ENCODE measurements around the gene PTGR2.
"Not testable (repeated sequence)": the region's sequence is repeated elsewhere in the genome, so short reads cannot be mapped to it uniquely, and the experiment has no call there.

The PTGR2 gene

GRCh38 chr14:73889376-73889775 is 37.7 kb downstream of the PTGR2 start (continued):
- TF ChIP-seq, protein P1, sequence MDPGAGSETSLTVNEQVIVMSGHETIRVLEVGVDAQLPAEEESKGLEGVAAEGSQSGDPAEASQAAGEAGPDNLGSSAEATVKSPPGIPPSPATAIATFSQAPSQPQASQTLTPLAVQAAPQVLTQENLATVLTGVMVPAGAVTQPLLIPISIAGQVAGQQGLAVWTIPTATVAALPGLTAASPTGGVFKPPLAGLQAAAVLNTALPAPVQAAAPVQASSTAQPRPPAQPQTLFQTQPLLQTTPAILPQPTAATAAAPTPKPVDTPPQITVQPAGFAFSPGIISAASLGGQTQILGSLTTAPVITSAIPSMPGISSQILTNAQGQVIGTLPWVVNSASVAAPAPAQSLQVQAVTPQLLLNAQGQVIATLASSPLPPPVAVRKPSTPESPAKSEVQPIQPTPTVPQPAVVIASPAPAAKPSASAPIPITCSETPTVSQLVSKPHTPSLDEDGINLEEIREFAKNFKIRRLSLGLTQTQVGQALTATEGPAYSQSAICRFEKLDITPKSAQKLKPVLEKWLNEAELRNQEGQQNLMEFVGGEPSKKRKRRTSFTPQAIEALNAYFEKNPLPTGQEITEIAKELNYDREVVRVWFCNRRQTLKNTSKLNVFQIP (CRISPR knock-in tag; IDR thresholded peaks at IDR 0.05; ENCODE audit: borderline replicate concordance, low read depth) = no peak
- TF ChIP-seq ZFP30 (CRISPR knock-in tag; IDR thresholded peaks at IDR 0.05) = no peak

DNA sequence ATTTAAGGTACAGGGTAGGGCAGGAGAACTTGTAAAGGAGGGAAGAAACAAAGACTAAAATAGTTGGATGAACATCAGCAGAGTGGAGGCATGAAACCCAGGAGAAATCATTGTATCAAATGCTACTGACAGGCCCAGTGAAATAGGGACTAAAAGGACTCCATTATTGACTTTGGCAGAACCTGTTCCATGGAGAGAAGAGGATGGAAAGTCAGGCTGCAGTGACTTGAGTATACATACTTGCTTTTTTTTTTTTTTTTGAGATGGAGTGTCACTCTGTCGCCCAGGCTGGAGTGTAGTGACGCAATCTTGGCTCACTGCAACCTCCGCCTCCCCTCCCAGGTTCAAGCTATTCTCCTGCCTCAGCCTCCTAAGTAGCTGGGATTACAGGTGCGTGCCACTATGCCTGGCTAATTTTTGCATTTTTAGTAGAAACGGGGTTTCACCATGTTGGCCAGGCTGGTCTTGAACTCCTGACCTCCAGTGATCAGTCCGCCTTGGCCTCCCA is 42.6 kb downstream of the PTGR2 start:
- not testable (repeated sequence) for ATAC-seq

DNA sequence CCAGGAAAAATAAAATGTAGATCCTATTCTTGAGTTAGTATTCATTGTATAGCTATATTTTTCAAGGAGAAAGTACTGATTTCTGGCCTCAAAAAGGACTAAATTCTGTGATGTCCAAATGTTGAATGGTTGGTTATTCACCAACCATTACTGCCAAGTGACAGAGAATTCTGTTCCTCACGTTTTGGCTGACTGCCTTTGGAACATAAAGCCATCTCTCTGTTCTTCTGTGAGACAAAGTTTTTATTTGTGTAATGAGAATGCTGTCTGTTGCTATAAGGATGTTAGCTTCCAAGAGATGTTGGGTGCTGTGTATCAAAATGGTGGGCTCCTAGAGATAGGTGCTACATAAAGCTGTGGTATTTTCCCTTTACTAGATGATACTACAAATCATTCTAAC is 44.3 kb downstream of the PTGR2 start:
- no peak for ATAC-seq
- no peak for TF ChIP-seq TCF4 (CRISPR knock-in tag; IDR thresholded peaks at IDR 0.05; ENCODE audit: borderline replicate concordance)
- no peak for TF ChIP-seq ESRRG (CRISPR knock-in tag; IDR thresholded peaks at IDR 0.05)
- TF ChIP-seq ZC3H10 (CRISPR knock-in tag; IDR thresholded peaks at IDR 0.05) = no peak
- TF ChIP-seq, protein P2, sequence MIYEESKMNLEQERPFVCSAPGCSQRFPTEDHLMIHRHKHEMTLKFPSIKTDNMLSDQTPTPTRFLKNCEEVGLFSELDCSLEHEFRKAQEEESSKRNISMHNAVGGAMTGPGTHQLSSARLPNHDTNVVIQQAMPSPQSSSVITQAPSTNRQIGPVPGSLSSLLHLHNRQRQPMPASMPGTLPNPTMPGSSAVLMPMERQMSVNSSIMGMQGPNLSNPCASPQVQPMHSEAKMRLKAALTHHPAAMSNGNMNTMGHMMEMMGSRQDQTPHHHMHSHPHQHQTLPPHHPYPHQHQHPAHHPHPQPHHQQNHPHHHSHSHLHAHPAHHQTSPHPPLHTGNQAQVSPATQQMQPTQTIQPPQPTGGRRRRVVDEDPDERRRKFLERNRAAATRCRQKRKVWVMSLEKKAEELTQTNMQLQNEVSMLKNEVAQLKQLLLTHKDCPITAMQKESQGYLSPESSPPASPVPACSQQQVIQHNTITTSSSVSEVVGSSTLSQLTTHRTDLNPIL (CRISPR knock-in tag; IDR thresholded peaks at IDR 0.05; ENCODE audit: low read depth) = no peak
- TF ChIP-seq ISL1 (CRISPR knock-in tag; IDR thresholded peaks at IDR 0.05) = no peak
- TF ChIP-seq ARNTL (CRISPR knock-in tag; IDR thresholded peaks at IDR 0.05; ENCODE audit: borderline replicate concordance, low read depth) = no peak

GRCh38 chr14:73896521-73896920 is 44.9 kb downstream of the PTGR2 start:
- no peak for ATAC-seq
- TF ChIP-seq ISL1 (CRISPR knock-in tag; IDR thresholded peaks at IDR 0.05) (no peak), ZC3H10 (CRISPR knock-in tag; IDR thresholded peaks at IDR 0.05) (no peak), ZFP30 (CRISPR knock-in tag; IDR thresholded peaks at IDR 0.05) (no peak), SNAI2 (CRISPR knock-in tag; IDR thresholded peaks at IDR 0.05) (no peak), ZNF70 (CRISPR knock-in tag; IDR thresholded peaks at IDR 0.05) (no peak), ARNTL (CRISPR knock-in tag; IDR thresholded peaks at IDR 0.05; ENCODE audit: borderline replicate concordance, low read depth) (no peak), TCF4 (CRISPR knock-in tag; IDR thresholded peaks at IDR 0.05; ENCODE audit: borderline replicate concordance) (no peak), ZNF565 (CRISPR knock-in tag; conservative IDR thresholded peaks at IDR 0.05; ENCODE audit: low read depth) (no peak), GLIS3 (CRISPR knock-in tag; IDR thresholded peaks at IDR 0.05) (no peak), PATZ1 (CRISPR knock-in tag; IDR thresholded peaks at IDR 0.05; ENCODE audit: borderline replicate concordance) (no peak), TOX (CRISPR knock-in tag; IDR thresholded peaks at IDR 0.05; ENCODE audit: borderline replicate concordance) (no peak), ESRRG (CRISPR knock-in tag; IDR thresholded peaks at IDR 0.05) (no peak), CSDC2 (CRISPR knock-in tag; IDR thresholded peaks at IDR 0.05) (no peak)
- TF ChIP-seq, protein P3, sequence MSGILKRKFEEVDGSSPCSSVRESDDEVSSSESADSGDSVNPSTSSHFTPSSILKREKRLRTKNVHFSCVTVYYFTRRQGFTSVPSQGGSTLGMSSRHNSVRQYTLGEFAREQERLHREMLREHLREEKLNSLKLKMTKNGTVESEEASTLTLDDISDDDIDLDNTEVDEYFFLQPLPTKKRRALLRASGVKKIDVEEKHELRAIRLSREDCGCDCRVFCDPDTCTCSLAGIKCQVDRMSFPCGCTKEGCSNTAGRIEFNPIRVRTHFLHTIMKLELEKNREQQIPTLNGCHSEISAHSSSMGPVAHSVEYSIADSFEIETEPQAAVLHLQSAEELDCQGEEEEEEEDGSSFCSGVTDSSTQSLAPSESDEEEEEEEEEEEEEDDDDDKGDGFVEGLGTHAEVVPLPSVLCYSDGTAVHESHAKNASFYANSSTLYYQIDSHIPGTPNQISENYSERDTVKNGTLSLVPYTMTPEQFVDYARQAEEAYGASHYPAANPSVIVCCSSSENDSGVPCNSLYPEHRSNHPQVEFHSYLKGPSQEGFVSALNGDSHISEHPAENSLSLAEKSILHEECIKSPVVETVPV (CRISPR knock-in tag; IDR thresholded peaks at IDR 0.05) = no peak

GRCh38 chr14:73903028-73903427 is 51.4 kb downstream of the PTGR2 start:
- TF ChIP-seq, protein P1 (CRISPR knock-in tag; IDR thresholded peaks at IDR 0.05; ENCODE audit: borderline replicate concordance, low read depth) = no peak
- TF ChIP-seq TSHZ2 (CRISPR knock-in tag; IDR thresholded peaks at IDR 0.05) = no peak
- no peak for TF ChIP-seq TOX (CRISPR knock-in tag; IDR thresholded peaks at IDR 0.05; ENCODE audit: borderline replicate concordance)
- no peak for TF ChIP-seq GLIS3 (CRISPR knock-in tag; IDR thresholded peaks at IDR 0.05)
- TF ChIP-seq ZC3H10 (CRISPR knock-in tag; IDR thresholded peaks at IDR 0.05) = no peak
- TF ChIP-seq ESRRG (CRISPR knock-in tag; IDR thresholded peaks at IDR 0.05) = no peak
- TF ChIP-seq PPARA (CRISPR knock-in tag; IDR thresholded peaks at IDR 0.05; ENCODE audit: borderline replicate concordance) = no peak
- TF ChIP-seq OSR1 (CRISPR knock-in tag; IDR thresholded peaks at IDR 0.05) = no peak
- no peak for TF ChIP-seq ZFP30 (CRISPR knock-in tag; IDR thresholded peaks at IDR 0.05)
- TF ChIP-seq RARB (CRISPR knock-in tag; IDR thresholded peaks at IDR 0.05) = no peak
- no peak for TF ChIP-seq ZNF8 (CRISPR knock-in tag; IDR thresholded peaks at IDR 0.05)
- no peak for TF ChIP-seq ARNTL (CRISPR knock-in tag; IDR thresholded peaks at IDR 0.05; ENCODE audit: borderline replicate concordance, low read depth)
- TF ChIP-seq, protein P3 (CRISPR knock-in tag; IDR thresholded peaks at IDR 0.05) = no peak
- TF ChIP-seq ZFP3 (CRISPR knock-in tag; IDR thresholded peaks at IDR 0.05) = no peak
- ATAC-seq = no peak

Measured in SK-N-SH treated with all-trans-retinoic acid at 6 μM for 48 hours (cell line).